Stimulated activated CD4-positive, alpha-beta T cell treated with anti-CD3 and anti-CD28 coated beads, Interleukin-2, amount 100 ng/mL, for 48 hours (primary cell): Measurements from ENCODE around the gene NLRP3.
A peak's percentile ranks its signal among the peaks of the same experiment; 100 is the strongest.
"Not testable (repeated sequence)": the region's sequence is repeated elsewhere in the genome, so short reads cannot be mapped to it uniquely, and the experiment has no call there.

Experiments used
- DNase-seq, 2 donors: peaks; one replicate each; pipeline ENCODE4 v3.0.0-alpha.2; 2020

NLRP3 gene

DNA sequence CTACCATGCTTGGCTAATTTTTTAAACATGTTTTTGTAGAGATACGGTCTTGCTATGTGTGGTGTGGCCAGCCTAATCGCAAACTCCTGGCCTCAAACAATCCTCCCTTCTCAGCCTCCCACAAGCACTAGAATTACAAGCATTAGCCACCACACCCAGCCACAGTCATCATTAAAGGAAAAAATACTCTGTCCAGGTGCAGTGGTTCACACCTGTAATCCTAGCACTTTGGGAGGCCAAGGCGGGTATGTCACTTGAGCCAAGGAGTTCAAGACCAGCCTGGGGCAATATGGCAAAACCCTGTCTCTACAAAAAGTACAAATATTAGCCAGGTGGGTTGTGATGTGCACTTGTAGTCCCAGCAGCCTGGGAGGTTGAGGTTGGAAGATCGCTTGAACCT is 25.0 kb upstream of the NLRP3 start:
- DNase-seq: no peak

DNA sequence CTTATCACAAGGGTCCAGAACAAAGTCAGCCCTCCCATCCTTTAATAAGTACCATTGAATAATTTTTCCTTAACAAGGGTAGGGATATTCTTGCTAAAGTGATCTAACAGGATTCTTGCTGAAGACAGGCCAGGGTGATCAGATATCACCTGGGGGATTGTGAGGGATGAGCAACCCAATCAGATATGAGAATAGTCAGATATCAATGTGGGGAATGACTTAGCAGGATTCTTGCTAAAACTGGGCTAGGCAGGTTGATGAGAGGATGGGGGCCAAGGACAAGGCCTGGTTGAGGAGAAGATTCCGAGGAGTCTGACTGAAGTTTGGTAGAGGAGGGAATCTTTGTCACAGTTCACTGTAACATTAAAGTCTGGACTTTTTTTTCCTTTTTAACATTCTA is 23.9 kb upstream of the NLRP3 start:
- DNase-seq: no peak

- not testable (repeated sequence) for DNase-seq
Observed at GRCh38 chr1:247395075-247395474, 20.9 kb upstream of the NLRP3 start.

- DNase-seq: no peak
Observed at GRCh38 chr1:247400685-247401084, 15.3 kb upstream of the NLRP3 start.

- no peak for DNase-seq
Observed at GRCh38 chr1:247401310-247402119, 14.5 kb upstream of the NLRP3 start.

DNA sequence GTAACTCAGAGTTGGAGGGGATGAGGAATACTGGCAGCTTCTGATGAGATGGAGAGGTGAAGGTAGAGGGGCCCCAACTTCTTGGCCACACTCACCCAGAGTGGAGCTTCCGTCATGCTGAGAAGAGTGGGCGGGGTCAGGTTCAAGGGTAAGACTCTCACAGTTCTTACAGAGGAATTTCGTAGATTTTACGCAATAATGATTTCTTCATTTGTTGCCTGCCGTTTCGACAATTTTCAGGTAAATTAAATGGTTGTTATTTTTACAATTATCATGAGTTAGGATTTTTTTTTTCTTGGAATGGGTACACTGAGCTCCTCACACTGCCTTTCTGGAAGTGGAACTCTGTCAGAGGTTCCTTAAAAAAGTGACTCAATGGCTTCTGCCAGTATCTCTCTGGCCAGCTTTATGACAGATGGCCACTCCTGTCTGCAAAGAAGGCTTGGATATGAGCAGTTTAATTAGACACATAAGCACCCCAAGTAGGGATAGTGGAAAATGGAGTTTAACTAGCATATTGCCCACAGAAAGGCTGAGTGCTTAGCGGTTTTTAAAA is 13.8 kb upstream of the NLRP3 start:
- DNase-seq: no peak

- DNase-seq: no peak
Observed at GRCh38 chr1:247406014-247406656, 9.8 kb upstream of the NLRP3 start.

DNA sequence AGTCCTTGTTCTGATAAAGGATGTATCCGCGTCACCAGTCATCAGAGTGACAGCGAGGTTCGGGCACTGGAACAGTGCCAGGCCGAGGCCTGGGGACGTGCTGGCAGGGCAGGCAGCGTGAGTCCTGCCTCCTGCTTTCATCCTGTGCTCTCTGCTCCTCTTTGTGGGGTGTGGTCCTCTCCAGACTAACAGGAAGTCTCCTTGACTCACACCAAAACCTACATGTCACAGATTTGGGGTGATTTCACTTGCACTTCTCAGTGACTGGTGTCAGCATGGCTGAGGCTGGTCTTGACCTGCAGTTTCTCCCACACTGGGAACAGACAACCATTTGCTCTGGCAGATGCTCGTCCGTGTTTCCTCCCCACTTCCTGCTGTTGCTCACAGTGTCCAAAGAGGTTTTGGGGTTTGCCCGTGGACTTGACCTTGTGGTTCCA is 8.8 kb upstream of the NLRP3 start:
- DNase-seq: peak; percentile 53 to 55

DNA sequence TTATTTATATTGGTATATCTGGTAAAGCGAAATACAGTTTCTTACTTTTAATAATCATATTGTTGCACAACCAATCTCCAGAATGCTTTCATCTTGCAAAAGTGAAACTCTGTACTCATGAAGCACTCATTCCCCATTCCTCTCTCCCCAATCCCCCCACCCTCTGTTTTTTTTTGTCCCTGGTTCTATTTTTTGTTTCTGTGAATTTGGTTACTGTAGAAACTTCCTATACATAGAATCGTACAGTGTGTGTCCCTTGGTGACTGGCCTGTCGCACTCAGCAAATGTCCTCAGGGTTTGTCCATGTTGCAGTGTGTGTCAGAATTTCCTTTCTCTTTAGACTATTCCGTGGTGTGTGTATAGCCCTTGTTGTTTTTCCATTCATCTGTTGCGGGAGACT is 7.9 kb upstream of the NLRP3 start:
- DNase-seq: no peak

DNA sequence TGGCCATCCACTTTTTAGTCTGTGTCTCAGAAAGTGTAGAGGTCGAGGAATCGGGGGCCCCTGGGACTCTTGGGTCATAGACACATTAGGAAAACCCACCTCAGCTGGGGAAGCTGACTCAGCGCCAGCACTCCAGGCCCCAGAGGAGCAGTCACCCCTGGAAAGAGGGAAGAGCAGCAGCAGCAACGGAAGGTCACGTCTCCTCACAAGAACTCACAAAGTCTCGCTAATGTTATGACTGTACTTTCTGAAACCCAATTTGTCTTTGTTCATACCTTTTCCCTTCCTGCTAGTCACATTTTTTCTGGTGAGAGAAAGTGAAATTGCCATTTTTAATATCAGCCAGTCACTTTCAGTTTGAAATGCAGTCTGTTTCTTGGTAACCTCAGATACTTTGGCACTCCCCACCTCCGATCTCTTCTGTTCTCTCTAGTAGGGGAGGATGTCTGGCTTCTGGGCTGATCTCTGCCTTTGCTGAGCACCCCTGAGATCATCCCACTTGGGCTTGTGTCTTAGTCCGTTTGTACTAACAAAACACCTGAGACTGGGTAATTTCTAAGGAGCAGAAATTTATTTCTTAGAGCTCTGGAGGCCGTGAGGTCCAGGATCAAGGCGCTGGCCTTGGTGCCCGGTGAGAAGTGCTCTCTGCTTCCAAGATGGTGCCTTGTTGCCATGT is 6.0 kb upstream of the NLRP3 start:
- peak in 1 of 2 donors; percentile 16 for DNase-seq

DNA sequence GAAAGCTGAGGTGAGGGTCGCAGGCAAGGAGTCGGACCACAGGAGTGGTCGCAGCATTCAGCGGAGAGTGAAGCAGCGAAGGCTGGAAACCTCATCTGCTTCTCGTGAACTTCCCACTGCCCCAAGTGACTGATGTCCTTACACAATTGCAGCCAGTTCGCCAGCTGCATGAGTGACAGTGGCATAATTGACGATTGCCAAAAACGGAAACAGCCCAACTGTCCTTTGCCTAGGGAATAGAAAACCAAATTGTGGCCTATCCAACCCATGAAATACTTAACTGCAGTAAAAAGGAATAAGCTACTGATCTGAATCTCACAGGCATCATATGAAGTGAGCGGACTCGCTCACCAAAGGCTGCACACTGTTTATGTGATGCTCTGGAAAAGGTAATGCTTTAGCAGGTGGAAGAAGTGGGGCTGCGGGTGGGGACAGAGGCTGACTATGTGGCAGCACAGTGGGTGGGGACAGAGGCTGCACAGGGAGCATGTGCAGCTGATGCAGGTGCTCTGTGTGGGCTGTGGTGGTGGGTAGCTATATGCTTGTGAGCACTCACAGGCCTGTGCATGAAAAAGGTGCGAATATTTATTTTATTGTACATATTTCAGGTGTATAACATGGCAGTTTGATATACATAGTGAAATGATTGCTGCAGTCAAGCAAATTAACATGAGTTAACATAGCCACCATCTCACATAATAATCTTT is 4.2 kb upstream of the NLRP3 start:
- no peak for DNase-seq

- no peak for DNase-seq
Observed at GRCh38 chr1:247417831-247418230, 1.9 kb downstream of the NLRP3 start.

DNA sequence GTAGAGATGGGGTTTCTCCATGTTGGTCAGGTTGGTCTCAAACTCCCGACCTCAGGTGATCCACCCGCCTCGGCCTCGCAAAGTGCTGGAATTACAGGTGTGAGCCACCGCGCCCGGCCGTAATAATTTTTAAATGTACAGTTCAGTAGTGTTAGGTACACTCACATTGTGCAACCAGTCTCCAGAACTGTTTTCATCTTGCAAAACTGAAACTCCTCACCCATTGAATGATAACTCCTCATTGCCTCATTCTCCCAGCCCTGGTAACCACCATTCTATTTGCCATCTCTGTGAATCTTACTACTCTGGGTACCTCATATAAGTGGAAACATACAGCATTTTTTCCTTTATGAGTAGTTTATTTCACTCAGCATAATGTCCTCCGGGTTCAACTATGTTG is 3.4 kb downstream of the NLRP3 start:
- no peak for DNase-seq

- peak in 1 of 2 donors; percentile 36 for DNase-seq
Observed at GRCh38 chr1:247421074-247421473, 5.1 kb downstream of the NLRP3 start.

DNA sequence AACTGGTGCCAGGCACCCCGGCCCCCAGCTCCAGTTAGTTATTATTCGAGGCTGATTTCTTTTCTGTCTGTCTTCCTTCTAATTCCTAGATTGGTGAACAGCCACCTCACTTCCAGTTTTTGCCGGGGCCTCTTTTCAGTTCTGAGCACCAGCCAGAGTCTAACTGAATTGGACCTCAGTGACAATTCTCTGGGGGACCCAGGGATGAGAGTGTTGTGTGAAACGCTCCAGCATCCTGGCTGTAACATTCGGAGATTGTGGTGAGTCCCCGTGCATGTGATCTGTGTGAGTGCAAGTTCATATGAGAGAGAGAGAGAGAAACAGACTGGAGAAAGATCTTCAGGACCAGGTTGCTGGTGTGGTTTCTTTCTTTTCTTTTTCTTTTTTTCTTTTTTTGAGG is 13.5 kb downstream of the NLRP3 start:
- DNase-seq: no peak

DNA sequence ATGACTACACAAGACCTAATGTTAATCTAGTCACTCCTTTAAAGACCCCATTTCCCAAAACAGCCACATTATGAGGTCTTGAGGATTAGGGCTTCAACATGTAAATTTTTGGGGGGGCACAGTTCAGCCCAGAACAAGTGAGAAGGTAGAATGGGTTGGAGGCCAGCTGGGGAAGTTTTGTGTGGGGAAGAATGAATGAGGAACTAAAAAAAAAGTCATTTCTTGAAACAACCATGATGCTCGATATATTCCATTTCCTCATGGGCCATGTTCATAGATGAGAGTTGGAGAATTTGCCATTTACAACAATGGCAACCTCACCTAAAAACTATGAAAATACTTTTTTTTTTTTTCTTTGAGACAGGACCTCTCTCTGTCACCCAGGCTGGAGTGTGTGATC is 14.5 kb downstream of the NLRP3 start:
- DNase-seq: no peak

DNA sequence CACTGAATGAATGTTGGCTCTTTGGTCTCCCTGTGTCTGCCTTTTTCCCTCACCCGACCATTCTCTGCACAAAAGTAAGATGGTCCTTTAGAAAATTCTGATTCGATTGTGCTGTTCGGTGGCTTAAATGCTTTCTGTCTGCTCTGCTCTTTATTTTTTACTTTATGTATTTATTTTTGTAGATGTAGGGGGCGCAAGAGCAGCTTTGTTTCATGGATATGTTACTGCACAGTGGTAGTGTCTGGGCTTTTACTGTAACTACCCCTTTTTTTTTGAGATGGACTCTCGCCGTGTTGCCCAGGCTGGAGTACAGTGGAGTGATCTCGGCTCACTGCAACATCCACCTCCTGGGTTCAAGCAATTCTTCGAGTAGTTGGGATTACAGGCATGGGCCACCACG is 15.7 kb downstream of the NLRP3 start:
- DNase-seq: no peak

GRCh38 chr1:247434005-247434404 is 18.0 kb downstream of the NLRP3 start:
- DNase-seq: no peak

GRCh38 chr1:247435030-247435758 is 19.2 kb downstream of the NLRP3 start:
- no peak for DNase-seq

GRCh38 chr1:247435759-247436147 is 19.8 kb downstream of the NLRP3 start:
- no peak for DNase-seq

DNA sequence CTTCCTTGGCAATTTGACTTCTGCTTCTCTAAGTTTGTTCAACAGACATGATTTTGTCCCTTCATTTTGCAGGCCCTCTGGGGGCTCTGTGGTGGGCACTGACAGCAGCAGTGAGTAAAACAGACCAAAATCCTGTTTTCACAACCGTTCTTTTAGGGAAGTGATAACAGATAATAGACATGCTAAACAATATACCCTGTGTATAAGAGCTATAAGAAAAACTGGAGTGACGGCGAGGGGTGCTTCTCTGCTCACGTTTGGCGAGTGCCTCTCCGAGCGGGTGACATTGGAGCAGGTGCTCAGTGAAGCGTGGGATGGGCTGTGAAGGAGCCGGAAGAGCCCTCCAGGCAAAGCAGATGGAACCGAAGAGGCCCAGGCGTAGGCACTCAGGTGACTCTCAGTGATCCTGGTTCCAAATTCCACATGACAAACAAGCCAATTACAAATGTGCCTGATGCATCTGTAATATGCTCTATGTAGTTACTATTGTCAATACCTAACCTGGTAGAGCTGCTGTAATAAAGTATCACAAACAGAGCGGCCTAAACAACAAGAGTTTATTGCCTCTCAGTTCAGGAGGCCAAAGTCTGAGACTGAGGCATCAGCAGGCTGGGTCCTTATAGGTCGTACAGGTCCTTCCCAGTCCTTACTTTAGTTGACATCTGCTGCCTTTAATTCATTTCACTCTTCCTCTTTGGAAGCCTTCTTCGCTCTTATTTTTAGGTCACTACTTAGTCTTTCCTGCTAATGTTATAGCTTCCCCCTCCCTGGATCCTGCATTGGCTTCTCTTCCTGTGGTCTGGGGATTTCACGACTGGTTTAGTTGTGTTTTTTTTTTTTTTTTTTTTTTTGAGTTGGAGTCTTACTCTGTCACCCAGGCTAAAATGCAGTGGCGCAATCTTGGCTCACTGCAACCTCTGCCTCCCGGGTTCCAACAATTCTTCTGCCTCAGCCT is 21.9 kb downstream of the NLRP3 start:
- DNase-seq: no peak
